HL-60 (cell line): ENCODE data around the gene ATP6V1B1.

Experiments
- TF ChIP-seq, protein P1 (sequence below): IDR thresholded peaks from one replicate; pipeline ENCODE4 v1.5.1; 2011; ENCODE audit warnings: low read length, control low read depth, inconsistent platforms; ENCODE audit not compliant: insufficient read depth
- TF ChIP-seq, protein P2 (sequence below): IDR thresholded peaks from 2 replicates; pipeline ENCODE4 v1.6.1; 2012; ENCODE audit warnings: low read depth; ENCODE audit not compliant: insufficient replicate concordance

DNA sequence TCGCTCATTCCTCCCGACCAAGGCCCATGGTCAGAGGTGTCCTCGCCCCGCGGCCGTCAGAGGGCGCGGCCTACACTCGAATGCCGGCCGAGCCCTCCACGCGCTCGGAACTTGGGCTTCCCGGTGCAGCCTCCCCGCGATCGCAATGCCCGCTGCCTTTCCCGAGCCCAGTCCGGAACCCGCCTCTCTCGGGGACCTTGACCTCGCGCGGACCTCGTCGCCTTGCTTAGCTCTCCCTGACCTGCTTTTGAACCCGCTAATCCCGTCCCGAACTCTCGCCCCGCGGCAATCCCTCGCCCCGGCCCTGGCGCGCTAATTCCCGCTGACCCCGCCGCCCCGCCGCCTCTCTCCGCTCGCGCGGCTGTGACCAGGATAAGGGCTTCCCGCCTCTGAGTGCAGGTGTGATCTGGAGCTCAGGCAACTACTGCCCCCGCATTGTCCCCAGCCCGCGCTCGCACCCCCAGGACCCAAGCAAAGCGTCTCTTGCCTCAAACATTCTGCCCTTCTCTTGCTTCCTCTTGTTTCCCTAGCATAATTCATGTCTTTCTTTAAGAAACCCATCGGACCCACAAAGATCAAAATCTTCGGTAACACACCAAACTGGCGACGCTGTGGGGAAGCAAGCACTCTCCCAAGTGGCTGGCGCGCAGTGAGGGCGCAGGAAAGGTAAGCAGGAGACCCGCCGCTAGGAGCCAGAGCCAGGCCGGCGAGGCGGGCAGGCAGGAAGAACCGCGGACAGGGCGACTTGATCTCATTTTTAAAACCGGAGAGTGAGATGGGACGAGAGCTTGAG, 46.6 kb upstream of the ATP6V1B1 start:
- TF ChIP-seq, protein P1, sequence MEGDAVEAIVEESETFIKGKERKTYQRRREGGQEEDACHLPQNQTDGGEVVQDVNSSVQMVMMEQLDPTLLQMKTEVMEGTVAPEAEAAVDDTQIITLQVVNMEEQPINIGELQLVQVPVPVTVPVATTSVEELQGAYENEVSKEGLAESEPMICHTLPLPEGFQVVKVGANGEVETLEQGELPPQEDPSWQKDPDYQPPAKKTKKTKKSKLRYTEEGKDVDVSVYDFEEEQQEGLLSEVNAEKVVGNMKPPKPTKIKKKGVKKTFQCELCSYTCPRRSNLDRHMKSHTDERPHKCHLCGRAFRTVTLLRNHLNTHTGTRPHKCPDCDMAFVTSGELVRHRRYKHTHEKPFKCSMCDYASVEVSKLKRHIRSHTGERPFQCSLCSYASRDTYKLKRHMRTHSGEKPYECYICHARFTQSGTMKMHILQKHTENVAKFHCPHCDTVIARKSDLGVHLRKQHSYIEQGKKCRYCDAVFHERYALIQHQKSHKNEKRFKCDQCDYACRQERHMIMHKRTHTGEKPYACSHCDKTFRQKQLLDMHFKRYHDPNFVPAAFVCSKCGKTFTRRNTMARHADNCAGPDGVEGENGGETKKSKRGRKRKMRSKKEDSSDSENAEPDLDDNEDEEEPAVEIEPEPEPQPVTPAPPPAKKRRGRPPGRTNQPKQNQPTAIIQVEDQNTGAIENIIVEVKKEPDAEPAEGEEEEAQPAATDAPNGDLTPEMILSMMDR = no peak
- TF ChIP-seq, protein P2, sequence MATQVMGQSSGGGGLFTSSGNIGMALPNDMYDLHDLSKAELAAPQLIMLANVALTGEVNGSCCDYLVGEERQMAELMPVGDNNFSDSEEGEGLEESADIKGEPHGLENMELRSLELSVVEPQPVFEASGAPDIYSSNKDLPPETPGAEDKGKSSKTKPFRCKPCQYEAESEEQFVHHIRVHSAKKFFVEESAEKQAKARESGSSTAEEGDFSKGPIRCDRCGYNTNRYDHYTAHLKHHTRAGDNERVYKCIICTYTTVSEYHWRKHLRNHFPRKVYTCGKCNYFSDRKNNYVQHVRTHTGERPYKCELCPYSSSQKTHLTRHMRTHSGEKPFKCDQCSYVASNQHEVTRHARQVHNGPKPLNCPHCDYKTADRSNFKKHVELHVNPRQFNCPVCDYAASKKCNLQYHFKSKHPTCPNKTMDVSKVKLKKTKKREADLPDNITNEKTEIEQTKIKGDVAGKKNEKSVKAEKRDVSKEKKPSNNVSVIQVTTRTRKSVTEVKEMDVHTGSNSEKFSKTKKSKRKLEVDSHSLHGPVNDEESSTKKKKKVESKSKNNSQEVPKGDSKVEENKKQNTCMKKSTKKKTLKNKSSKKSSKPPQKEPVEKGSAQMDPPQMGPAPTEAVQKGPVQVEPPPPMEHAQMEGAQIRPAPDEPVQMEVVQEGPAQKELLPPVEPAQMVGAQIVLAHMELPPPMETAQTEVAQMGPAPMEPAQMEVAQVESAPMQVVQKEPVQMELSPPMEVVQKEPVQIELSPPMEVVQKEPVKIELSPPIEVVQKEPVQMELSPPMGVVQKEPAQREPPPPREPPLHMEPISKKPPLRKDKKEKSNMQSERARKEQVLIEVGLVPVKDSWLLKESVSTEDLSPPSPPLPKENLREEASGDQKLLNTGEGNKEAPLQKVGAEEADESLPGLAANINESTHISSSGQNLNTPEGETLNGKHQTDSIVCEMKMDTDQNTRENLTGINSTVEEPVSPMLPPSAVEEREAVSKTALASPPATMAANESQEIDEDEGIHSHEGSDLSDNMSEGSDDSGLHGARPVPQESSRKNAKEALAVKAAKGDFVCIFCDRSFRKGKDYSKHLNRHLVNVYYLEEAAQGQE = no peak
